ENCODE data around the gene MLPH. TPM values are rescaled to one million over a fixed set of nuclear protein-coding genes. Genes with fewer than 3 reads are reported as not detected.

MLPH gene
- total RNA-seq, 1 donor from 2014 or later, result 22.5 TPM

DNA sequence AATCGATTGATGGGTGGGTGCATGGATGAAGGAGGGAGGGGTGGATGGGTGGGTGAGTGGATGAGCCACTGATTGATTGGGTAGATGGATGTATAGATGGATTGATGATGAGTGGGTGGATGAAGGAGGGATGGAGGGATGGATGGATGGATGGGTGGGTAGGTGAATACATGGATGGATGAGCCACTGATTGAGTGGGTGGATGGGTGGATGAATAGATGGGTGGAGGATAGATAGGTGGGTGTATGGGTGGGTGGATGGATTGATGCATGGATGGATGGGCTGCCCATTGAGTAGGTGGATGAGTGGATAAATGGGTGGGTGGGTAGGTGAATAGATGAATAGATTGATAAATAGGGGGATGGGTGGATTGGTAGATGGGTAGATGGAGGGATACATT is 30.9 kb downstream of the MLPH start:
- Mint-ChIP-seq H3K27ac (ENCODE audit: unreplicated experiment) (no peak overlapping the region), H3K36me3 (ENCODE audit: unreplicated experiment) (peaks cover 6% of the 10 kb centered on the region)
- no peak for DNase-seq (ENCODE audit: extremely low spot score, unreplicated experiment)

GRCh38 chr2:237519506-237520245 is 32.6 kb downstream of the MLPH start:
- TF ChIP-seq CTCF (IDR thresholded peaks at IDR 0.05), result no peak
- H3K4me1 Mint-ChIP-seq (ENCODE audit: unreplicated experiment), result no peaks in the 10 kb centered on the region

More for the DNA sequence above, 30.9 kb downstream of the MLPH start:
- Mint-ChIP-seq H3K27me3 (ENCODE audit: unreplicated experiment) (no peaks in the 10 kb centered on the region), H3K4me1 (ENCODE audit: unreplicated experiment) (peaks cover 6% of the 10 kb centered on the region), H3K4me3 (ENCODE audit: unreplicated experiment) (no peak overlapping the region), H3K9me3 (ENCODE audit: unreplicated experiment) (no peaks in the 10 kb centered on the region)
- no peak for TF ChIP-seq CTCF (IDR thresholded peaks at IDR 0.05)

GRCh38 chr2:237520290-237520689 is 33.2 kb downstream of the MLPH start:
- TF ChIP-seq CTCF (IDR thresholded peaks at IDR 0.05), result no peak
- no peak for DNase-seq (ENCODE audit: extremely low spot score, unreplicated experiment)
- Mint-ChIP-seq H3K9me3 (ENCODE audit: unreplicated experiment) (no peaks in the 10 kb centered on the region), H3K4me3 (ENCODE audit: unreplicated experiment) (no peak overlapping the region), H3K36me3 (ENCODE audit: unreplicated experiment) (peaks cover 6% of the 10 kb centered on the region), H3K27ac (ENCODE audit: unreplicated experiment) (no peak overlapping the region), H3K27me3 (ENCODE audit: unreplicated experiment) (no peaks in the 10 kb centered on the region), H3K4me1 (ENCODE audit: unreplicated experiment) (no peaks in the 10 kb centered on the region)

More at GRCh38 chr2:237519506-237520245, 32.6 kb downstream of the MLPH start:
- no peak overlapping the region for H3K4me3 Mint-ChIP-seq (ENCODE audit: unreplicated experiment)
- H3K9me3 Mint-ChIP-seq (ENCODE audit: unreplicated experiment), result no peaks in the 10 kb centered on the region
- no peaks in the 10 kb centered on the region for H3K27me3 Mint-ChIP-seq (ENCODE audit: unreplicated experiment)
- no peak overlapping the region for H3K27ac Mint-ChIP-seq (ENCODE audit: unreplicated experiment)
- DNase-seq (ENCODE audit: extremely low spot score, unreplicated experiment), result no peak
- H3K36me3 Mint-ChIP-seq (ENCODE audit: unreplicated experiment), result peaks cover 6% of the 10 kb centered on the region

DNA sequence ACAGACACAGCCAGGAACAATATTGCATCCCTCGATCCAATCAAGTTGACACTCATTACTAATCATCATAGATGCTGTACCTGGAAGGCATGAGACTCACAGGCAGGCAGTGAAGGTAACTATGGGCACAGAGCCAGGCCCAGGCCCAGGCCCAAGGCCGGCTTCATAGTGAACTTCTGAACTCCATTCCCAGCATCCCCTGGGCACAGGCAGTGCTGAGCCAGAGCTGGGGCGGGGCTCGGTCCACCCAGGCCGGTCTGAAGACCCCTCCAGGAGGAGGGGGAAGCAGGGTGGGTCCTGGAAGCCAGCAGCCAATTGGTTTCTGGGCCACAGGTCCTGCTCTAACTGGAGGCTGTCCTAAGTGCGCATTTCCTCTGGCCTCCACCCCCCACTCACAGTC is 37.6 kb downstream of the MLPH start:
- Mint-ChIP-seq H3K27ac (ENCODE audit: unreplicated experiment) (no peak overlapping the region), H3K9me3 (ENCODE audit: unreplicated experiment) (no peaks in the 10 kb centered on the region), H3K4me3 (ENCODE audit: unreplicated experiment) (no peak overlapping the region), H3K4me1 (ENCODE audit: unreplicated experiment) (no peaks in the 10 kb centered on the region), H3K27me3 (ENCODE audit: unreplicated experiment) (no peaks in the 10 kb centered on the region), H3K36me3 (ENCODE audit: unreplicated experiment) (peaks cover 7% of the 10 kb centered on the region)
- TF ChIP-seq CTCF (IDR thresholded peaks at IDR 0.05), result no peak
- no peak for DNase-seq (ENCODE audit: extremely low spot score, unreplicated experiment)

DNA sequence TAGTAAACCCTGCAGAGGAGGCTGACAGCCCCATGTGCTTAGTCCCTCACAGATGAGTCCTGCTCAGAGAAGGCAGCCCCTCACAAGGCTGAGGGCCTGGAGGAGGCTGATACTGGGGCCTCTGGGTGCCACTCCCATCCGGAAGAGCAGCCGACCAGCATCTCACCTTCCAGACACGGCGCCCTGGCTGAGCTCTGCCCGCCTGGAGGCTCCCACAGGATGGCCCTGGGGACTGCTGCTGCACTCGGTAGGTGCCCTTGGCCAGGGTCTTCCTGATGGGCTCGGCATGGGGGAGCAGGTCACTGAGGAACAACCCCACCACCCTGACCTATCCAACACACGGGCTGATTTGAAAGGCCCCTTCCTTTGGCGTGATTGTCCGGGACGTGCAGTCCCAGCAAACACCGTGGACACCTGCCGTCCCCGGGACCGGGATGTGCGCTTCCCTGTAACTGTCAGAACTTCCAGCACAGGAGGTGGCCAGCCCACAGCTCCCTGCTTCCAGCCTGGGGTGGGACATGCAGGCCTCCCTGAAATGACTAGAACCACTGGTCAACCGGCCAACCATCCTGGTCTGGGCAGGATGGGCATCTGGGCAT is 38.6 kb downstream of the MLPH start:
- no peak for DNase-seq (ENCODE audit: extremely low spot score, unreplicated experiment)
- peaks cover 7% of the 10 kb centered on the region for H3K36me3 Mint-ChIP-seq (ENCODE audit: unreplicated experiment)
- no peaks in the 10 kb centered on the region for H3K4me1 Mint-ChIP-seq (ENCODE audit: unreplicated experiment)
- no peak for TF ChIP-seq CTCF (IDR thresholded peaks at IDR 0.05)
- H3K27me3 Mint-ChIP-seq (ENCODE audit: unreplicated experiment), result no peaks in the 10 kb centered on the region
- no peak overlapping the region for H3K4me3 Mint-ChIP-seq (ENCODE audit: unreplicated experiment)
- no peaks in the 10 kb centered on the region for H3K9me3 Mint-ChIP-seq (ENCODE audit: unreplicated experiment)
- H3K27ac Mint-ChIP-seq (ENCODE audit: unreplicated experiment), result no peak overlapping the region

All from osteocyte (in vitro differentiated cells).